K562 (cell line): Measurements from ENCODE around the gene SYT6. TPM values are rescaled to one million over a fixed set of nuclear protein-coding genes. Genes with fewer than 3 reads are reported as not detected.
A peak's percentile ranks its signal among the peaks of the same experiment; 100 is the strongest.

Experiments used
- PML ChIP-seq: IDR thresholded peaks from 2 replicates; pipeline ENCODE4 v1.6.1; 2012; ENCODE audit warnings: low read length, inconsistent platforms
- ZNF764 ChIP-seq: fragments of 250-450 bp; sonication (Bioruptor Pico); IDR thresholded peaks from 2 replicates; pipeline ENCODE4 v1.4.0; 2020; ENCODE audit warnings: low read depth, mild to moderate bottlenecking, moderate library complexity
- polyA plus RNA-seq, 8 experiments: library from polyadenylated mRNA; depleted of rRNA in 4 of 8; stranded (reverse) in 5 of 8; unstranded in 3 of 8; fragments of >200 nt; fragmentation: Nextera tagmentation in 2 of 8; fragmentation: Illumina TruSeq in 1 of 8; extraction: Ambion mirVana in 2 of 8; extraction: Trizol in 1 of 8; gene quantifications; 2 replicates each; pipeline versions ENCODE4 v1.2.1 to v1.2.3, GENCODE V29; 2011 to 2014; ENCODE audit warnings: inconsistent platforms in 1 of 8, missing spikeins in 1 of 8
- total RNA-seq, 7 experiments: library from RNA; depleted of rRNA in 6 of 7; stranded (reverse); fragments of >200 nt in 6 of 7; fragmentation: Illumina TruSeq in 2 of 7; extraction: Trizol in 2 of 7; gene quantifications; 2 replicates each; pipeline versions ENCODE4 v1.2.1 to v1.2.3, GENCODE V29; 2011 to 2021; ENCODE audit warnings: low replicate concordance in 1 of 7
- TF ChIP-seq, protein P1 (sequence below): fragments of 450-650 bp; IDR thresholded peaks from 2 replicates; pipeline ENCODE4 v1.6.1; 2016; ENCODE audit warnings: borderline replicate concordance
- TF ChIP-seq, protein P2 (sequence below), 2 experiments: fragments of 450-650 bp; IDR thresholded peaks; 2 replicates each; pipeline ENCODE4 v1.6.1; 2018; ENCODE audit warnings: mild to moderate bottlenecking in 2 of 2, low read depth in 1 of 2; ENCODE audit not compliant: partially characterized antibody in 2 of 2

The SYT6 gene
- total and polyA plus RNA-seq, 9 of the 15 experiments (the other 6 are each of a cell fraction or from before 2014, with no cell fraction given): 0.06 TPM; not detected in 8

DNA sequence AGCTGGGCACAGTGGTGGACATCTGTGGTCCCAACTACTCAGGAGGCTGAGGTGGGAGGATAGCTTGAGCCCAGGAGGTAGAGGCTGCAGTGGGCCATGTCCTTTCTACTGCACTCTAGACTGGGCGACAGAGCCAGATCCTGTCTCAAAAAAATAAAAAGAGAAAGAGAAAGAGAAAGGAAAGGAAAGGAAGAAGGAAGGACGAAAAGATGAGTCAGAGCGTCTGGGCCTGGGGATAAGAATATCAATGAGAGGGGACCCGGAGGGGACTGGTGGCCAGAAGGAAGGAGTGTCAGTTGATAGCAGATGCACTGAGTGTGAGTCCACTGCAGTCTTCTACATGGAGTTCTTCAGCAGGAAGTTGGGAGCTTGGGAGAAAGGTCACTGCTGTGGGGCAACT, 75.6 kb downstream of the SYT6 start (continued):
- TF ChIP-seq PML (0 out of 2 replicates have a peak, but pooled peaks have one; percentile 28), ZNF764 (no peak)
- TF ChIP-seq, protein P1, sequence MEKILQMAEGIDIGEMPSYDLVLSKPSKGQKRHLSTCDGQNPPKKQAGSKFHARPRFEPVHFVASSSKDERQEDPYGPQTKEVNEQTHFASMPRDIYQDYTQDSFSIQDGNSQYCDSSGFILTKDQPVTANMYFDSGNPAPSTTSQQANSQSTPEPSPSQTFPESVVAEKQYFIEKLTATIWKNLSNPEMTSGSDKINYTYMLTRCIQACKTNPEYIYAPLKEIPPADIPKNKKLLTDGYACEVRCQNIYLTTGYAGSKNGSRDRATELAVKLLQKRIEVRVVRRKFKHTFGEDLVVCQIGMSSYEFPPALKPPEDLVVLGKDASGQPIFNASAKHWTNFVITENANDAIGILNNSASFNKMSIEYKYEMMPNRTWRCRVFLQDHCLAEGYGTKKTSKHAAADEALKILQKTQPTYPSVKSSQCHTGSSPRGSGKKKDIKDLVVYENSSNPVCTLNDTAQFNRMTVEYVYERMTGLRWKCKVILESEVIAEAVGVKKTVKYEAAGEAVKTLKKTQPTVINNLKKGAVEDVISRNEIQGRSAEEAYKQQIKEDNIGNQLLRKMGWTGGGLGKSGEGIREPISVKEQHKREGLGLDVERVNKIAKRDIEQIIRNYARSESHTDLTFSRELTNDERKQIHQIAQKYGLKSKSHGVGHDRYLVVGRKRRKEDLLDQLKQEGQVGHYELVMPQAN: no peak
- TF ChIP-seq, protein P2, sequence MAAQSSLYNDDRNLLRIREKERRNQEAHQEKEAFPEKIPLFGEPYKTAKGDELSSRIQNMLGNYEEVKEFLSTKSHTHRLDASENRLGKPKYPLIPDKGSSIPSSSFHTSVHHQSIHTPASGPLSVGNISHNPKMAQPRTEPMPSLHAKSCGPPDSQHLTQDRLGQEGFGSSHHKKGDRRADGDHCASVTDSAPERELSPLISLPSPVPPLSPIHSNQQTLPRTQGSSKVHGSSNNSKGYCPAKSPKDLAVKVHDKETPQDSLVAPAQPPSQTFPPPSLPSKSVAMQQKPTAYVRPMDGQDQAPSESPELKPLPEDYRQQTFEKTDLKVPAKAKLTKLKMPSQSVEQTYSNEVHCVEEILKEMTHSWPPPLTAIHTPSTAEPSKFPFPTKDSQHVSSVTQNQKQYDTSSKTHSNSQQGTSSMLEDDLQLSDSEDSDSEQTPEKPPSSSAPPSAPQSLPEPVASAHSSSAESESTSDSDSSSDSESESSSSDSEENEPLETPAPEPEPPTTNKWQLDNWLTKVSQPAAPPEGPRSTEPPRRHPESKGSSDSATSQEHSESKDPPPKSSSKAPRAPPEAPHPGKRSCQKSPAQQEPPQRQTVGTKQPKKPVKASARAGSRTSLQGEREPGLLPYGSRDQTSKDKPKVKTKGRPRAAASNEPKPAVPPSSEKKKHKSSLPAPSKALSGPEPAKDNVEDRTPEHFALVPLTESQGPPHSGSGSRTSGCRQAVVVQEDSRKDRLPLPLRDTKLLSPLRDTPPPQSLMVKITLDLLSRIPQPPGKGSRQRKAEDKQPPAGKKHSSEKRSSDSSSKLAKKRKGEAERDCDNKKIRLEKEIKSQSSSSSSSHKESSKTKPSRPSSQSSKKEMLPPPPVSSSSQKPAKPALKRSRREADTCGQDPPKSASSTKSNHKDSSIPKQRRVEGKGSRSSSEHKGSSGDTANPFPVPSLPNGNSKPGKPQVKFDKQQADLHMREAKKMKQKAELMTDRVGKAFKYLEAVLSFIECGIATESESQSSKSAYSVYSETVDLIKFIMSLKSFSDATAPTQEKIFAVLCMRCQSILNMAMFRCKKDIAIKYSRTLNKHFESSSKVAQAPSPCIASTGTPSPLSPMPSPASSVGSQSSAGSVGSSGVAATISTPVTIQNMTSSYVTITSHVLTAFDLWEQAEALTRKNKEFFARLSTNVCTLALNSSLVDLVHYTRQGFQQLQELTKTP (IDR thresholded peaks at IDR 0.05; ENCODE audit: low read depth in 1 of 2, partially characterized antibody in 2 of 2): no peak
